ENCODE data around the gene PATE1. TPM values are rescaled to one million over a fixed set of nuclear protein-coding genes. Genes with fewer than 3 reads are reported as not detected.

Gene PATE1
- total RNA-seq, 1 donor from 2014 or later = not detected

DNA sequence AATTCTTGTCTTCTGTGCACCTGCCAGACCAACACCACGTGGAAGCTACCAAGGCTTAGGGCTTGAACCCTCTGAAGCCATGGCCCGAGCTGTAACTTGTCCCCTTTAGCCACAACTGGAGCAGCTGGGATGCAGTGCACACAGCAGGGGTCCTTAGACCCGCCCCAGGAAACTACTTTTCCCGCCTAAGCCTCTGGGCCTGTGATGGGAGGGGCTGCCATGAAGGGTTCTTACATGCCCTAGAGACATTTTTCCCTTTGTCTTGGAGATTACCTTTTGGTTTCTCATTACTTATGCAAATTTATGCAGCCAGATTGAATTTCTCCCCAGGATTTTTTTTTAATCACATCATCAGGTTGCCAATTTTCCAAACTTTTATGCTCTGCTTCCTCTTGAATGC is 51.6 kb downstream of the PATE1 start:
- no peak for DNase-seq

Other genes with a start within 250 kb of the PATE1 start
- 95.9 TPM for gene EI24, start 176.8 kb upstream of the PATE1 start, total RNA-seq
- gene STT3A, start 153.4 kb upstream of the PATE1 start, total RNA-seq = 84.2 TPM
- 17.5 TPM for gene CHEK1, start 121.1 kb upstream of the PATE1 start, total RNA-seq
- 0.31 TPM for gene ACRV1, start 65.4 kb upstream of the PATE1 start, total RNA-seq
- gene PATE2, start 32.5 kb downstream of the PATE1 start, total RNA-seq = 1.6 TPM
- gene PATE3, start 41.8 kb downstream of the PATE1 start, total RNA-seq = not detected
- not detected for gene PATE4, start 87.0 kb downstream of the PATE1 start, total RNA-seq
- gene HYLS1, start 141.4 kb downstream of the PATE1 start, total RNA-seq = 12.5 TPM
- 12.0 TPM for gene PUS3, start 156.9 kb downstream of the PATE1 start, total RNA-seq
- gene DDX25, start 158.2 kb downstream of the PATE1 start, total RNA-seq = 18.7 TPM
- not detected for gene VSIG10L2, start 199.8 kb downstream of the PATE1 start, total RNA-seq

Data from occipital lobe (tissue), 2 donors.